CD4-positive, alpha-beta memory T cell (primary cell): Measurements from ENCODE around the gene QRFPR. TPM values are rescaled to one million over a fixed set of nuclear protein-coding genes. Genes with fewer than 3 reads are reported as not detected.

Source experiments
- CTCF ChIA-PET: fragments of 350-600 bp; sonication (Branson Sonifier 250); formaldehyde crosslinking; loops from one replicate; lab custom pipeline; 2021; ENCODE audit warnings: inconsistent platforms; ENCODE audit not compliant: partially characterized antibody; lab: Charles Lee
- POLR2A ChIA-PET: fragments of 350-600 bp; sonication (Branson Sonifier 250); formaldehyde crosslinking; loops from one replicate; lab custom pipeline; 2021; ENCODE audit not compliant: partially characterized antibody; lab: Charles Lee
- DNase-seq, 5 donors: peaks; one replicate each; pipeline versions ENCODE4 v3.0.0 to v3.0.0-alpha.2; 2020 to 2022; ENCODE audit warnings: mixed read lengths in 1 of 5
- H3K27ac ChIP-seq: one replicate; pipeline ENCODE4 v1.7.0; 2013; ENCODE audit warnings: low read depth, low read length
- H3K27me3 ChIP-seq: 2 replicates; pipeline ENCODE4 v1.7.0; 2013; ENCODE audit warnings: mild to moderate bottlenecking, low read length, moderate library complexity; ENCODE audit not compliant: insufficient read depth
- H3K36me3 ChIP-seq: 2 replicates; pipeline ENCODE4 v1.7.0; 2013; ENCODE audit warnings: mild to moderate bottlenecking, low read length, moderate library complexity; ENCODE audit not compliant: insufficient read depth
- H3K4me1 ChIP-seq: 2 replicates; pipeline ENCODE4 v1.7.0; 2013; ENCODE audit warnings: mild to moderate bottlenecking, low read length, moderate library complexity; ENCODE audit not compliant: insufficient read depth
- H3K4me3 ChIP-seq, 2 donors: one replicate each; pipeline ENCODE4 v1.7.0; 2013; ENCODE audit warnings: low read length in 2 of 2, mild to moderate bottlenecking in 1 of 2
- H3K9me3 ChIP-seq, 2 donors: one replicate each; pipeline ENCODE4 v1.7.0; 2013; ENCODE audit warnings: low read length in 2 of 2, control low read depth in 1 of 2; ENCODE audit not compliant: control insufficient read depth in 1 of 2
- H3K27ac Mint-ChIP-seq, 7 donors: one replicate each; pipeline ENCODE4 v1.8.0; 2020 to 2021; ENCODE audit warnings: mixed read lengths in 7 of 7, mild to moderate bottlenecking in 6 of 7, inconsistent platforms in 3 of 7, moderate library complexity in 3 of 7
- H3K27me3 Mint-ChIP-seq, 2 donors: one replicate each; pipeline ENCODE4 v1.8.0; 2020 to 2021; ENCODE audit warnings: mixed read lengths in 2 of 2
- H3K36me3 Mint-ChIP-seq, 2 donors: one replicate each; pipeline ENCODE4 v1.8.0; 2020 to 2021; ENCODE audit warnings: mixed read lengths in 2 of 2, inconsistent platforms in 1 of 2, mild to moderate bottlenecking in 1 of 2
- H3K4me1 Mint-ChIP-seq, 4 donors: one replicate each; pipeline ENCODE4 v1.8.0; 2020 to 2021; ENCODE audit warnings: mixed read lengths in 4 of 4, mild to moderate bottlenecking in 1 of 4
- H3K4me3 Mint-ChIP-seq, 8 donors: one replicate each; pipeline ENCODE4 v1.8.0; 2020 to 2021; ENCODE audit warnings: mixed read lengths in 8 of 8, mild to moderate bottlenecking in 7 of 8, moderate library complexity in 6 of 8, inconsistent platforms in 3 of 8
- H3K9me3 Mint-ChIP-seq, 8 donors: one replicate each; pipeline ENCODE4 v1.8.0; 2020 to 2021; ENCODE audit warnings: mixed read lengths in 8 of 8, mild to moderate bottlenecking in 5 of 8, inconsistent platforms in 3 of 8, moderate library complexity in 1 of 8
- intact Hi-C: fragments of 100-400 bp; cut with micrococcal nuclease; formaldehyde crosslinking; loops from one replicate; pipeline ENCODE4 v1.15.1; 2023
- polyA plus RNA-seq, 2 donors: library from polyadenylated mRNA; unstranded; fragments of 300-500 nt; fragmentation: Illumina TruSeq; gene quantifications; one replicate each; pipeline ENCODE4 v1.2.3, GENCODE V29; 2021
- total RNA-seq, 2 experiments: library from RNA; stranded (reverse); gene quantifications; one replicate each; pipeline ENCODE4 v1.2.3, GENCODE V29; 2021

The QRFPR gene
- total and polyA plus RNA-seq, 4 experiments from 2014 or later: not detected

GRCh38 chr4:121306931-121307330 lies 73.9 kb downstream of the QRFPR start:
- Mint-ChIP-seq H3K36me3 (no peaks in the 10 kb centered on the region), H3K27ac (peak overlapping the region in 2 of 7 donors; percentile 36 to 74), H3K4me3 (no peak overlapping the region), H3K4me1 (peaks cover 9 to 15% (median 13%) of the 10 kb centered on the region in 4 donors), H3K27me3 (peaks cover 0 to 3% of the 10 kb centered on the region in 2 donors), H3K9me3 (no peaks in the 10 kb centered on the region)
- no peaks in the 10 kb centered on the region for H3K27me3 ChIP-seq
- H3K9me3 ChIP-seq: no peaks in the 10 kb centered on the region
- DNase-seq: no peak
- ChIA-PET POLR2A (interaction anchor here (1.1 kb wide), 2 partner anchors 53 to 117 kb away, joined by 3 to 5 read pairs; no protein-coding TSS in a partner anchor), CTCF (interaction anchor here (0.7 to 3.8 kb wide), 19 partner anchors 8 to 1249 kb away, joined by 3 to 57 read pairs (median 6); no protein-coding TSS in a partner anchor)
- peaks cover 6% of the 10 kb centered on the region for H3K4me1 ChIP-seq
- no peaks in the 10 kb centered on the region for H3K36me3 ChIP-seq
- no peak overlapping the region for H3K4me3 ChIP-seq
- intact Hi-C loops: loop anchor here (1.0 to 5.0 kb wide), 5 partner anchors 50 to 1151 kb away; no protein-coding TSS in a partner anchor
- H3K27ac ChIP-seq: no peak overlapping the region

GRCh38 chr4:121304893-121305292 lies 75.9 kb downstream of the QRFPR start:
- Histone ChIP-seq H3K9me3 (no peaks in the 10 kb centered on the region), H3K27me3 (no peaks in the 10 kb centered on the region), H3K4me1 (peaks cover 6% of the 10 kb centered on the region), H3K4me3 (no peak overlapping the region), H3K27ac (no peak overlapping the region), H3K36me3 (no peaks in the 10 kb centered on the region)
- Mint-ChIP-seq H3K27me3 (no peaks in the 10 kb centered on the region), H3K9me3 (no peaks in the 10 kb centered on the region), H3K4me1 (peaks cover 9 to 15% (median 13%) of the 10 kb centered on the region in 4 donors), H3K4me3 (no peak overlapping the region), H3K36me3 (no peaks in the 10 kb centered on the region), H3K27ac (peak overlapping the region in 1 of 7 donors; percentile 47)
- intact Hi-C loops: loop anchor here (5.0 kb wide), 1 partner anchor 193 kb away; no protein-coding TSS in a partner anchor
- ChIA-PET CTCF (no interaction called here), POLR2A (interaction anchor here (0.9 kb wide), 1 partner anchor 49 kb away, joined by 3 read pairs; no protein-coding TSS in a partner anchor)
- DNase-seq: no peak

DNA sequence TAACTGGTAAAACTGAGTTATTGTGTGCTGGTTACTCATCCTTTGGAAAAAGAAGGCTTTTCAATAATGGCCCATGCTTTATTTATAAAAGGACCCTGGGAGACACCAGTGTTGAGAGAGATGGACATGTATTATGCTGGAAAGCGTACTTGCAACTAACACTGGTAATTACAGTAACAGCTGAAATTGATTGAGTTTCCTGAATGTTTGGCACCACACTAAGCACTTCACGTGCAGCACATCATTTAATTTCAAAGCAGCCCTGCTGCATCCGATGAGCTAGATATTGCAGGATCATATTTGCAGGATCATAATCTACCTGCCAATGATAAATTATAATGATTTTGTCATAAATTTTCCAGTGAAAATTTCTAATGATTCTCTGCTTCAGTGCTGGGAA lies 81.5 kb downstream of the QRFPR start:
- Histone ChIP-seq H3K4me3 (no peak overlapping the region), H3K36me3 (no peaks in the 10 kb centered on the region), H3K9me3 (no peaks in the 10 kb centered on the region), H3K27me3 (no peaks in the 10 kb centered on the region), H3K4me1 (no peaks in the 10 kb centered on the region), H3K27ac (no peak overlapping the region)
- CTCF ChIA-PET: interaction anchor here (2.7 kb wide), 1 partner anchor 9 kb away, joined by 21 read pairs; no protein-coding TSS in a partner anchor
- Mint-ChIP-seq H3K36me3 (no peaks in the 10 kb centered on the region), H3K4me1 (no peaks in the 10 kb centered on the region), H3K9me3 (peaks cover 0 to 2% (median 0%) of the 10 kb centered on the region in 8 donors), H3K4me3 (no peak overlapping the region), H3K27me3 (no peaks in the 10 kb centered on the region), H3K27ac (no peak overlapping the region)
- POLR2A ChIA-PET: no interaction called here
- intact Hi-C loops: no loop called here
- DNase-seq: no peak

DNA sequence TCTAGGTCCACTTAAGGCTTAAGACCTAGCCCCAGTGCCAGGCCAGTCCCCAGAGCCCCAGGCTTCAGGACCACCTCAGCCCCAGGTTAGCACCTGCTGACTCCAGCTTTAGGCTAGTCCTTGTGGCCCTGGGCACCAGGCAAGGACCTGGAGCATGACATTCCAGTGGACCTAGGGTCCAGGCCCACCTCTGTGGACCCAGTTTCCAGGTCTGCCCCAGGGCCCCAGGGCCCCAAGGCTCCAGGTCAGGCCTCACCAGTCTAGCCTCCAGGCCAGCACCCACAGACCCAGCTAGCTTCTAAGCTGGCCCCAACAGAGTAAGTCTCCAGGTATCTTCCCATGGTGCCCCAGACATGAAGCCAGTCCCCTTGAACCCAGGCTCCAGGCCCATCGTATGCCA lies 97.5 kb downstream of the QRFPR start:
- H3K27ac ChIP-seq: no peak overlapping the region
- Mint-ChIP-seq H3K4me1 (peaks cover 0 to 1% (median 0%) of the 10 kb centered on the region in 4 donors), H3K27me3 (peaks cover 2 to 11% of the 10 kb centered on the region in 2 donors), H3K9me3 (peaks cover 0 to 22% (median 13%) of the 10 kb centered on the region in 8 donors), H3K27ac (no peak overlapping the region), H3K36me3 (peaks cover 5% of the 10 kb centered on the region in 2 donors), H3K4me3 (no peak overlapping the region)
- DNase-seq: no peak
- no peaks in the 10 kb centered on the region for H3K36me3 ChIP-seq
- POLR2A ChIA-PET: no interaction called here
- no peaks in the 10 kb centered on the region for H3K4me1 ChIP-seq
- intact Hi-C loops: no loop called here
- CTCF ChIA-PET: no interaction called here
- no peaks in the 10 kb centered on the region for H3K9me3 ChIP-seq
- no peak overlapping the region for H3K4me3 ChIP-seq
- no peaks in the 10 kb centered on the region for H3K27me3 ChIP-seq

- Histone ChIP-seq H3K4me3 (no peak overlapping the region), H3K36me3 (no peaks in the 10 kb centered on the region), H3K9me3 (no peaks in the 10 kb centered on the region), H3K27ac (no peak overlapping the region), H3K27me3 (no peaks in the 10 kb centered on the region), H3K4me1 (no peaks in the 10 kb centered on the region)
- CTCF ChIA-PET: no interaction called here
- H3K4me1 Mint-ChIP-seq: peaks cover 0 to 1% (median 0%) of the 10 kb centered on the region in 4 donors
- no peak overlapping the region for H3K4me3 Mint-ChIP-seq
- no peak for DNase-seq
- H3K27me3 Mint-ChIP-seq: peaks cover 1 to 11% of the 10 kb centered on the region in 2 donors
- peaks cover 0 to 7% (median 5%) of the 10 kb centered on the region in 8 donors for H3K9me3 Mint-ChIP-seq
- intact Hi-C loops: no loop called here
- H3K36me3 Mint-ChIP-seq: peaks cover 3 to 5% of the 10 kb centered on the region in 2 donors
- no peak overlapping the region for H3K27ac Mint-ChIP-seq
- POLR2A ChIA-PET: no interaction called here
These were observed 100.4 kb downstream of the QRFPR start for GRCh38 chr4:121280425-121280824.

- H3K4me3 Mint-ChIP-seq: no peak overlapping the region
- peaks cover 1 to 11% of the 10 kb centered on the region in 2 donors for H3K27me3 Mint-ChIP-seq
- H3K27me3 ChIP-seq: no peaks in the 10 kb centered on the region
- no peaks in the 10 kb centered on the region for H3K9me3 ChIP-seq
- H3K36me3 ChIP-seq: no peaks in the 10 kb centered on the region
- CTCF ChIA-PET: no interaction called here
- intact Hi-C loops: no loop called here
- H3K4me3 ChIP-seq: no peak overlapping the region
- H3K27ac ChIP-seq: no peak overlapping the region
- H3K36me3 Mint-ChIP-seq: no peaks in the 10 kb centered on the region
- H3K27ac Mint-ChIP-seq: no peak overlapping the region
- POLR2A ChIA-PET: no interaction called here
- DNase-seq: no peak
- no peaks in the 10 kb centered on the region for H3K4me1 ChIP-seq
- no peaks in the 10 kb centered on the region for H3K9me3 Mint-ChIP-seq
- H3K4me1 Mint-ChIP-seq: peaks cover 0 to 1% (median 0%) of the 10 kb centered on the region in 4 donors
These were observed 101.9 kb downstream of the QRFPR start for GRCh38 chr4:121278811-121279368.
